Inflammatory macrophage treated with lipopolysaccharide for 4 hours (primary cell): ENCODE results near the gene FRRS1.
"Not testable (repeated sequence)": the region's sequence is repeated elsewhere in the genome, so short reads cannot be mapped to it uniquely, and the experiment has no call there.

ENCODE experiments used
- DNase-seq: peaks from one replicate; pipeline ENCODE4 v3.0.0-alpha.2; 2020

FRRS1 gene, protein sequence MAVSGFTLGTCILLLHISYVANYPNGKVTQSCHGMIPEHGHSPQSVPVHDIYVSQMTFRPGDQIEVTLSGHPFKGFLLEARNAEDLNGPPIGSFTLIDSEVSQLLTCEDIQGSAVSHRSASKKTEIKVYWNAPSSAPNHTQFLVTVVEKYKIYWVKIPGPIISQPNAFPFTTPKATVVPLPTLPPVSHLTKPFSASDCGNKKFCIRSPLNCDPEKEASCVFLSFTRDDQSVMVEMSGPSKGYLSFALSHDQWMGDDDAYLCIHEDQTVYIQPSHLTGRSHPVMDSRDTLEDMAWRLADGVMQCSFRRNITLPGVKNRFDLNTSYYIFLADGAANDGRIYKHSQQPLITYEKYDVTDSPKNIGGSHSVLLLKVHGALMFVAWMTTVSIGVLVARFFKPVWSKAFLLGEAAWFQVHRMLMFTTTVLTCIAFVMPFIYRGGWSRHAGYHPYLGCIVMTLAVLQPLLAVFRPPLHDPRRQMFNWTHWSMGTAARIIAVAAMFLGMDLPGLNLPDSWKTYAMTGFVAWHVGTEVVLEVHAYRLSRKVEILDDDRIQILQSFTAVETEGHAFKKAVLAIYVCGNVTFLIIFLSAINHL

GRCh38 chr1:99766378-99766800, at the start of gene FRRS1:
TSS of gene FRRS1 (minus strand) at chr1:99766635. CDS start at chr1:99748768, 17,867 bp downstream.
- DNase-seq, result peak; percentile 89

- no peak for DNase-seq
Measured at GRCh38 chr1:99814373-99814900, 48.0 kb upstream of the FRRS1 start.

GRCh38 chr1:99811747-99812146, 45.3 kb upstream of the FRRS1 start:
- no peak for DNase-seq

DNA sequence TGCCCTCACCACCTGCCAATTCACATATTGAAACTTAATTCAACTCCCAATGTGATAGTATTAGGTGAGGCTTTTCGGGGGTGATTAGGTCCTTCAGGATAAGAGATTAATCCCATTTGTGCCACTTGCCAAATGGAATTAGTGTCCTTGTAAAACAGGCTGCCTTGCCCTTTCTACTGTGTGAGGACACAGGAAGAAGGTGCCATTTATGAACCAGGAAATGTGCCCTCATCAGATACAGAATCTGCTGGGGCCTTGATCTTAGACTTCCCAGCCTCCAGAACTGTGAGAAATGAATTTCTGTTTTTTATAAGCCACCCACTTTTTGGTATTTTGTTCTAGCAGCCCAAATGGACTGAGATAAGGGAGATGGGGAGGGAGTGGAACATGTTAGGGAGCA, 44.6 kb upstream of the FRRS1 start:
- no peak for DNase-seq

DNA sequence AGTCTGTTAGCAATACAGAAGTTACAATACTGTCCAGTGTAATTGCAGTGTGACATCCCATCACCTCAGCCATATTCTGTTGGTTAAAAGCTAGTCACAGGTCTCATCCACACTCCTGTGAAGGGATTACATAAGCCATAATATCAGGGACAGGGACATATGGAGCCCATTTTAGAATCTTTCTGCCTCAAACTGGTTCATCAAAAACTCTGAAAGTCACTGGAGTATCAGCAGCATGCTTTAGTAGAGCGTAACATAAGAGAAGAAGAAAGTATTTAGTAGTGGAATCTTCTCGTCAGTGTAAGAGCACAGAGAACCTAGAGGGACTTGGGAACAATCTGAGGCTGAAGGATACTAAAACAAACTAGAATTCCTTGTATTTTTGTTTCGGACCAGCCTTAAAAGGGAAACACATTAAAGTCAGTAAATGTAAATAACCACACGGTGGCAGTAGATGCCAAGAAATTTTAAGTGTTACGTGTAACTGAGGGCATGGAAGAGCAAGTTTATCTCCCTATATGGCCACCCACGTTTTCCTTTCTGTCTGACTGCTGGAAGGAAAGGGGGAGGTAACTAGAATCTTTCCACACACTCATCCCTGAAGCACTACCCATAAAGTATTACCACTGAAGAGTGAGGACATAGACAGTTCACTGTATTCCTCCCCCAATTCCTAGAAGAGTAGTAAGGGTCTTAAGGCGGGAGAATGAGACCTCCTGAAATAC, 42.1 kb upstream of the FRRS1 start:
- DNase-seq, result peak; percentile 84

DNA sequence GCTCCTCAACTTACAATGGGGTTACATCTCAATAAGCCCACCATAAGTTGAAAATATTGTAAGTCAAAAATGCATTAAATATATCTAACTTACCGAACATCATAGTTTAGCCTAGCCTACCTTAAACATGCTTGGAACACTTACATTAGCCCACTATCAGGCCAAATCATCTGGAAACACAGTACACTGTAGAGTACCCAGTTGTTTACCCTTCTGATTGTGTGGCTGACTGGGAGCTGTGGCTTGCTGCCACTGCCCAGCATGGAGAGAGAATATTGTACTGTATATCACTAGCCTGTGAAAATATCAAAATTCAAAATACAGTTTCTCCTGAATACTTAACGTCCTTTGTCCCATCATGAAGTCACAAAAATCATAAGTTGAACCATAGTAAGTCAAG, 40.4 kb upstream of the FRRS1 start:
- no peak for DNase-seq

- DNase-seq, result no peak
Measured at GRCh38 chr1:99801584-99801983, 35.1 kb upstream of the FRRS1 start.

GRCh38 chr1:99793861-99794260, 27.4 kb upstream of the FRRS1 start:
- DNase-seq, result not testable (repeated sequence)

GRCh38 chr1:99789715-99790114, 23.3 kb upstream of the FRRS1 start:
- no peak for DNase-seq

GRCh38 chr1:99788896-99789295, 22.5 kb upstream of the FRRS1 start:
- DNase-seq, result no peak

DNA sequence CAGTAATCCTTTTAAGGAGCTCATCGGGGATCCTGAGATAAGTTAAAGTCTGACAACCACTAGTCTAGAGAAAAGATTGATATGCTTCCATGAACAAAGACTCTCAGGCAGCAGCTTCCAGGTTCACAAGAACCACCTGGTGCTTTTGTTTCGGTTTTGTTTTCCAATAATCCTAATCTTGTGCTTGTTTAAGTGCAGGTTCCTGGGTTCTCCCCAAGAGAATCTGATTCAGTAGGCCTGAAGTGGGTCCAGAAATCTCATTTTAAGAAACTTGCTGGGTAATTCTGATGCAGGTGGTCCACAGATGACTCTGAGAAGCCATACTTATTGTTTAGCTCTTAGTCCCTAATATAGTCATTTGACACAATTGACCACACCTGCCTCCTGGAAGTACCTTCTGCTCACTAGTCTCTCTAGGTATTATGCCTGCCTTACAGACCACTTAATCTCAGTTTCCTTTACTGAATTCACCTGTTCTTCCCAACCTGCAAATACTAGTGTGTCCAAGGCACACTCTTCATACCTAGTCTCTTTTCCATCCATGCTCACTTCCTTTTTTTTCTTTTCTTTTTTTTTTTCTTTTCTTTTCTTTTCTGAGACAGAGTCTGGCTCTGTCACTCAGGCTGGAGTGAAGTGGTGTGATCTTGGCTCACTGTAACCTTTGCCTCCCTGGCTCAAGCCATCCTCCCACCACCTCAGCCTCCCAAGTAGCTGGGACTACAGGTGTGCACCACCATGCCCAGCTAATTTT, 20.5 kb upstream of the FRRS1 start:
- no peak for DNase-seq

DNA sequence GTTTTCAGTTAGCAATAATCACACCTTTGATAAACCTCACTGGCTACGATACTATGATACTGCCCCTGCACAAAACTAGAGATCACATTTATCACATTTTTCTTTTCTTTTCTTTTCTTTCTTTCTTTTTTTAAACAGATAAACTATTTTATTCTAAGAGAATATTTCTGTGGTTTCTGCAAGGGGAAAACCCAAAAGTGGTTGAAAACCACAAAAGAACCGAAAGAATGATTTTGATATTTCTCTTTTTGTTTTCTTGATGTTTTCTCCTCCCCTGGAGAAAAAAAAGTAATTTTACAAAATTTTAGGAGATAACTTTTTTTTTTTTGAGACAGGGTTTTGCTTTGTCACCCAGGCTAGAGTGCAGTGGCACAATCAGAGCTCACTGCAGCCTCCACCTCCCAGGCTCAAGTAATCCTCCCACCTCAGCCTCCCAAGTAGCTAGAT, 18.4 kb upstream of the FRRS1 start:
- DNase-seq, result peak; percentile 17

GRCh38 chr1:99784143-99784542, 17.7 kb upstream of the FRRS1 start:
- DNase-seq, result no peak

DNA sequence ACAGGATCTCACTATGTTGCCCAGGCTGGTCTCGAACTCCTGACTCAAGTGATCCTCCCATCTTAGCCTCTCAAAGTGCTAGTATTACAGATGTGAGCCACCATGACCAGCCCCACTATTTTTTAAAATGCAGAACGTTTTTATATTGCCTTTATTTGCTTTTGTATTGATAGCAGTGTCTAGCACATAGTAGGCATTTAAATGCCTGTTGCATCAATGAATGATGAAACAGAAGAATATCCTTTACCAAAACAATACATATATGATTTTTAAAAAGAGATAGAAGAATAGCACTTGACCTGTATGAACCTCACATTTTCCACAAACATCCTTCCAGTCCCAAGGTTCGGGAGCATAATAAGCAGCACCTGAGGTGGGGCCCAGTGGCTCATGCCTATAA, 16.5 kb upstream of the FRRS1 start:
- DNase-seq, result no peak

GRCh38 chr1:99782397-99782796, 16.0 kb upstream of the FRRS1 start:
- DNase-seq, result no peak

DNA sequence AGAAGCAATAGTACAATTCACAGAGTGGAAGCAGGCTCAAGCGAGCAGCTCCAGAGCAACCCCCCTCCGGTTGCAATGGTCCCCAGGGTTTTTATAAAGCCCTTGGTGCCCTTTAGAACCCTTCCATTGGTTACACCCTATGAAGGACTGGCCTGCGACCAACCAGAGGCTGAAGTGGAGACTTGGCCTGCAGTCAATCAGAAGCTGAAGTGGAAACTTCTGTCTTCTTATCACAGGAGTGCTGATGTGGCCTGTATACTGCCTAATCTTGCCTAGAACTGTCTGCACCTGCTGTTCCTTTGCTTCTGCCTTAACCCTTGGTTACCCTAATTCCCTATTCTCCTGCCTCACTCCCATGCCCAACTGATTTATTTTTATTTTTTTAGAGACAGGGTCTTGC, 15.4 kb upstream of the FRRS1 start:
- no peak for DNase-seq

DNA sequence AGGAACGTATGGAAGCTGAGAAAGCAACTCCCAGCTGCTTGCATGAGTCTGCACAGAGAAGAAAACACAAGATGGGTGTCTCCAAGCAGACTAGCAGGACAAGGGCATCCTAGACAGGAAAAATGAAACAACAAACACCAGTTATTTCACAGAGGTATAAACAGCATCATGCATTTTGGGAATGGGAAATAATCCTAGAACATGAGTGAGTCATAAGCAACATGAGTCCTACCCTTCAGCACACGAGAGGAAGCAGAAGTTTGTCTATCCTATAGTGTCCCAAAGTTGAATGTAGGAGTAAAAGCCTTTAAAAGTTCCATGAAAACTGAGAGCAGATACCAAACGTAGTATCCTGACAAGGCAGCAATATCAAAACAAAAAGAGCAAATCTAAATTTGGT, 11.3 kb upstream of the FRRS1 start:
- DNase-seq, result no peak

DNA sequence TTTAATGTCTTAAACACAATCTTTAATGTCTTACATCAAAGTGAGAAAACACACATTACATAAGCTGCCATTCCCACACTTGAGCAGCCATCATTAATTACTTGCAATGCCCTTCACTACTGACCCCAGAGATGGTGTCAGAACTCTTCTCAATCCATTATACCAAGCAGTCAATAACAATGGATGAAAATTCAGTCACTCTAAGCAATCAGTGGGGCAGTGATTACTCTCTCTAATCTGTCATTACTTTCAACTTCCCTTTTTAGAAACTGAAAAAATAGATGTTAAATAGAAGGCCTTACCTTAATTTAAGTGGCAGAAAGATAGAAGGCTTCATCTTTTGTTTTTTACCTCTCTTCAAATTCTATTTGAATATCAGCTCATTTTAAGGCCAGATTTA, 9.7 kb upstream of the FRRS1 start:
- no peak for DNase-seq

GRCh38 chr1:99772809-99773208, 6.4 kb upstream of the FRRS1 start:
- DNase-seq, result no peak

GRCh38 chr1:99771513-99771918, 5.1 kb upstream of the FRRS1 start:
- no peak for DNase-seq

DNA sequence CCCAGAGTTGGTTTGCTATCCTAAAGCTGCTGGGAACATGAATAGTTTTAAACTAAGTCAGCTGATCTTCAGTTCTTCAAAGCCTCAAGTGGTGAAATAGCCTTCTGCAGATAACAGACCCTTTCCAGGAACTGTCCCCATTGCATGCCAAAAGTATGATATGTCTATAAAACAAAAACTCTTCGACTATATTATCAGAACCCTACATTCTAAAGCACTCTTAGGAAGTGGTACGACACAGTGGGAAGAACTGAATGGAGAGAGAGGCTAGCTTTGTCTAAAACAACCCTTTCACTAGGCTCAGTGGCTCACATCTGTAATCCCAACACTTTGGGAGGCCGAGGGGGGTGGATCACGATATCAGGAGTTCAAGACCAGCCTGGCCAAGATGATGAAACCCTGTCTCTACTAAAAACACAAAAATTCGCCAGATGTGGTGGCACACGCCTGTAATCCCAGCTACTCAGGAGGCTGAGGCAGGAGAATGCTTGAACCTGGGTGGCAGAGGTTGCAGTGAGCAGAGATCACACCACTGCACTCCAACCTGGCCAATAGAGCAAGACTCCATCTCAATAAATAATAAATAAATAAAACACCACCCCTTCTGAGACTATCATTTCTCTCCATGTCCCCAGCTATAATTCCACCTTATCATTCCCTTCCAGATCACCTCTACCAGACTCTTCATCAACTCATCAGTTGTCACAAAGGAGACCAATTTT, 2.2 kb upstream of the FRRS1 start:
- DNase-seq, result no peak

DNA sequence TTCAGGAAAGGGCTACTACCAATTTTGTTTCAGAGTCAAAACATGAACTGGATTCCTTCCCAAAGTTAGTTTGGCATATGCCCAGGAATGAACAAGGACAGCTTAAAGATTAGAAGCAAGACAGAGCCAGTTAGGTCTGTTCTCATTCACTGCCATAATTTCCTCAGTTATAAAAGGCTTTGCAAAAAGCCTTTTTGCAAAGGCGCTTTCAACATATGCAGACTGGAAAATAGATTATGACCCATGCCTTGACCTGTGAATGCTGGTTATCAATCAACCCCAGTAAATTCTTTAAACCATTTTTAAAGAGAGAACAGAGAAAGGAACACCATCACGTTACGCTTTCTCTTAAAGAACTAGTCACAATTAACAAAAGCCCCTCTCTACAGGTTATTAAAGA, 1.7 kb upstream of the FRRS1 start:
- no peak for DNase-seq
